Lower lobe of right lung (tissue), 2 donors: ENCODE measurements around the gene WDR62. TPM values are rescaled to one million over a fixed set of nuclear protein-coding genes. Genes with fewer than 3 reads are reported as not detected.

Source experiments
- ATAC-seq, 2 donors: fragments of 200-7000 bp; cut with Tn5 transposase; one replicate each; pipeline ENCODE4 v1.9.1; 2020 to 2022; ENCODE audit warnings: mild to moderate bottlenecking in 2 of 2, moderate library complexity in 2 of 2
- DNase-seq: peaks from one replicate; pipeline ENCODE4 v3.0.0-alpha.2; 2020
- H3K27ac ChIP-seq: fragments of 200-600 bp; one replicate; pipeline ENCODE4 v1.8.0; 2022
- H3K27me3 ChIP-seq: fragments of 200-600 bp; one replicate; pipeline ENCODE4 v1.8.0; 2022; ENCODE audit warnings: low read depth
- H3K36me3 ChIP-seq: fragments of 200-600 bp; one replicate; pipeline ENCODE4 v1.8.0; 2022; ENCODE audit warnings: mild to moderate bottlenecking
- H3K4me1 ChIP-seq: fragments of 200-600 bp; one replicate; pipeline ENCODE4 v1.8.0; 2022
- H3K4me3 ChIP-seq: fragments of 200-600 bp; one replicate; pipeline ENCODE4 v1.8.0; 2022; ENCODE audit warnings: mild to moderate bottlenecking
- H3K9me3 ChIP-seq: fragments of 200-600 bp; one replicate; pipeline ENCODE4 v1.8.0; 2022
- CTCF ChIP-seq: fragments of 200-600 bp; IDR thresholded peaks from one replicate; pipeline ENCODE4 v1.8.0; 2022; ENCODE audit warnings: antibody characterized with exemption, mild to moderate bottlenecking
- intact Hi-C: fragments of 100-400 bp; cut with DNase I; formaldehyde crosslinking; loops from one replicate; pipeline ENCODE4 v1.11.0; 2022
- total RNA-seq: library from RNA; stranded (reverse); fragmentation: NEBNext Ultra II Directional; extraction: Animal tissue kit (Norgen Biotek cat#: 25700); gene quantifications from one replicate; pipeline ENCODE4 v1.2.1, GENCODE V29; 2021
- donor health status: DM: no; HTN: yes; CAD: no; lungs with severe emphysema.

Gene WDR62
- total RNA-seq, 1 donor from 2014 or later: 1.3 TPM

DNA sequence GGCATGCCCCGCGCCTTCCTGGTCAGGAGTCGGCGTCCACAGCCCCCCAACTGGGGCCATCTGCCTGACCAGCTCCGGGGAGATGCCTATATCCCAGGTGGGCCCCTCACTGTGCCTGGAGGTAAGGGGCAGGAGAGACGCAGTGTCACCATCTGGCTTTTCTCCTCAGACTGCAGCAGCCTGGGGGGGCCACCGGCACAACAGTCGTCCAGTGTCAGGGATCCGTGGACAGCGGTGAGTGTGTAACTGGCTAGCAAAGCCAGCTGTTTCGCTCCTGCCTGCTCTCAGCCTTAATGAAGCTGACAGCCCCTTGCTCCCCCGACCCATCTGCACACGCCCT lies 56.5 kb downstream of the WDR62 start:
- DNase-seq (no peak), ATAC-seq (no peak)
- Histone ChIP-seq H3K9me3 (no peaks in the 10 kb centered on the region), H3K36me3 (peaks cover 33% of the 10 kb centered on the region), H3K27me3 (no peaks in the 10 kb centered on the region), H3K4me3 (no peak overlapping the region), H3K4me1 (peaks cover 17% of the 10 kb centered on the region), H3K27ac (no peak overlapping the region)
- TF ChIP-seq CTCF: no peak
- intact Hi-C loops: no loop called here

DNA sequence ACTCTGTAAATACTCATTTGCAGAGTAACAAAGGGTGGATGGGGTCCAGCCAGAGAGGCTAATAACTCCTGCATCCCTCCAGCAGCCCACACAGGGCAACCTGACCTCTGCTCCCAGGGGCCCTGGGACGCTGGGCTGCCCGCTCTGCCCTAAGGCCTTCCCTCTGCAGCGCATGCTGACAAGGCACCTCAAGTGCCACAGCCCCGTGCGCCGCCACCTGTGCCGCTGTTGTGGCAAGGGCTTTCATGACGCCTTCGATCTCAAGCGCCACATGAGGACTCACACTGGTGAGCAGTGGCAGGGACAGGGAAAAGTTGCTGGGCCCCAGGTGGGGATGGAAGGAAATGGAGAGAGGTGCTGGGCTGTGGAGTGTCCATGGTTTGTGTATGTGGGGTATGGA lies 58.0 kb downstream of the WDR62 start:
- Histone ChIP-seq H3K27ac (no peak overlapping the region), H3K4me1 (peaks cover 27% of the 10 kb centered on the region), H3K36me3 (peaks cover 44% of the 10 kb centered on the region), H3K9me3 (no peaks in the 10 kb centered on the region), H3K27me3 (no peaks in the 10 kb centered on the region), H3K4me3 (no peak overlapping the region)
- TF ChIP-seq CTCF: no peak
- intact Hi-C loops: no loop called here
- ATAC-seq (no peak), DNase-seq (no peak)

DNA sequence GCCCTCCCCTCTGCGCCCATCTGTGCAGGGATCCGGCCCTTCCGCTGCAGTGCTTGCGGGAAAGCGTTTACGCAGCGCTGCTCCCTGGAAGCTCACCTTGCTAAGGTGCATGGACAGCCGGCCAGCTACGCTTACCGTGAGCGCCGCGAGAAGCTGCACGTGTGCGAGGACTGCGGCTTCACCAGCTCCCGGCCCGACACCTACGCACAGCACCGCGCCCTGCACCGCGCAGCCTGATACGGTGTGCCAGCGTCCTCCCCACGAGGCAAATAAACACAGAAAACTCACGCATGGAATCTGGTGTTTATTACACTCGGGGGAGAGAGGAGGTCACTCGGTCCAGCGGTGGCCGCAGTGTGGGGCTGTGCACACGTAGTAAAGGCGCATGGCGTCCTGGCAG lies 58.7 kb downstream of the WDR62 start:
- TF ChIP-seq CTCF: no peak
- Histone ChIP-seq H3K36me3 (peaks cover 52% of the 10 kb centered on the region), H3K9me3 (no peaks in the 10 kb centered on the region), H3K27ac (no peak overlapping the region), H3K4me3 (peak overlapping the region; percentile 74), H3K27me3 (no peaks in the 10 kb centered on the region), H3K4me1 (peaks cover 27% of the 10 kb centered on the region)
- DNase-seq (no peak), ATAC-seq (no peak)
- intact Hi-C loops: no loop called here

- DNase-seq (no peak), ATAC-seq (peak in 1 of 2 donors; percentile 1)
- Histone ChIP-seq H3K27me3 (no peaks in the 10 kb centered on the region), H3K27ac (peak overlapping the region; percentile 84), H3K36me3 (peaks cover 58% of the 10 kb centered on the region), H3K4me3 (peak overlapping the region; percentile 74), H3K4me1 (peaks cover 27% of the 10 kb centered on the region), H3K9me3 (no peaks in the 10 kb centered on the region)
- TF ChIP-seq CTCF: no peak
- intact Hi-C loops: no loop called here
Observed at GRCh38 chr19:36113894-36114720, 59.4 kb downstream of the WDR62 start.

DNA sequence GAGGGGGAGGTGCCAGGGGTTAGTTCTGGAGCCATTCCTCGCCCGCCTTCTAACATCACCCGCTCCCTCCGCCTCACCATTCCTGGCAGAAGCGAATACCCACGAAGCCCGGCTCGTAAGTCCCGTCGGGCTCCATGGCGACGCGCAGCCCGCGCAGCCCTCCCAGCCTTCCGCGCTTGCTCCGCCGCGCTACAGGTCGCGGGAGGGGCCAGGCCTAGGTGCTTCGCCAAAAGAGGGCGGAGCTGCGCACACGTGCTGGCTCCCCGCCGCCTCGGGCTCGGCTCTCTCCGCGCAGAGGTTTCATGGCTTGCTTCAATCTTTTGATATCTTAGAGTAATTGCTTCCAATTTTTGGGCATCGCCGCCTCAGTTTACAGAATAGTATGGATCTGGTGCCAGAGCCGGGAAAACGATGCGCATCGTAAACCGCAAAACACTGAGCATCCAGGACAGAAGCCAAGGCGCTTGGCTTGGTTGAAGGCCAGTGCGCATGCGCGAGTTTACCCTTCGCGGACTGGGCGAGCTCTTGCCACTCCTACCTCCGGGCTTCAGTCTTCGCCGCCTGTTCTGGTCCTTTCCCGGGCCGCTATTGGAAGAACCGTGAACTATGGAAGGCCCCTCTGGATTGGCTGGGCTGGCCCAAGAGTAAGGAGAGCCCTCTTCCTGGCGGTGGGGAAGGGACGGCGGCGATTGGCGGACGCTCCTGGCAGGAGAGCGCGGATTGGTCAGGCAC lies 60.2 kb downstream of the WDR62 start, which contains the start of gene POLR2I:
Gene POLR2I, minus strand, starts transcription at position 155 of the 732 bp plus-strand sequence. Its CDS starts 19 bp downstream, at position 136.
- Histone ChIP-seq H3K36me3 (peaks cover 65% of the 10 kb centered on the region), H3K27ac (peak within 1 kb of the TSS; percentile 84), H3K4me1 (peaks cover 27% of the 10 kb centered on the region), H3K9me3 (no peaks in the 10 kb centered on the region), H3K4me3 (peak within 1 kb of the TSS; percentile 74), H3K27me3 (no peaks in the 10 kb centered on the region)
- intact Hi-C loops: no loop called here
- DNase-seq (peak; percentile 99), ATAC-seq (peak; percentile 96 to 97)
- no peak for TF ChIP-seq CTCF
